ENCODE measurements around the gene AMOTL2. TPM values are rescaled to one million over a fixed set of nuclear protein-coding genes. Genes with fewer than 3 reads are reported as not detected.

AMOTL2 gene
- total RNA-seq, 1 donor from 2014 or later: 281 TPM

DNA sequence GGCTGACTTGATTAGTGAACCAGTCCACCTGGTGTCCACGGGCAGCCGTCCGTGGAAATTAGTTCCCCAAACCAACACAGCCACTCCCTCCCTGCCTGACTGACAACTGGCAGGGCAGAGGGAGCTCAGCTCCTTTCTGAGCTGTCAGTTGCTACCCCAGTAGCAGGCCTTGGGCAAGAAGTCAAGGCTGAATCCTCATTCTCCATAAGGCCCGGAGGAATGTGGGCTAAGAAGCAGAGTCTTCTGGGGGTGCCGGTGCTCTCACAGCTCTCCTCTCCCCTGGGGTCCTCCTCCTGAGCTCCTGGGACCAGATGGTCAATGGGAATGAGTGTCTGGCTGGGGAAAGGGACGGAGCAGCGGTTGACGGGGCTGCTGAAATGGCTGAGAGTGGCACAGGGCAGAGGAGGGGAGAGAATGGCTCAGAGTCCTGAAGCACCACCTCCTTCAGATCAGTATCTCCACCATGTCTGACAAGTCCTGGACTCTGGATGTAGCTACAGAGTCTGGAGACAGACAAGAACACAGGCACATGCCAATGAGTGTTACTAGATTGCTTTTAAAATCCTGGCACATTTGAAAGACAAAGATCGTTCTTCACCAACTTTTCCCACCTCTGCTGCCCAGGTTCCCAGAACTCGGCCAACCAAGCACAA, 16.9 kb downstream of the AMOTL2 start:
- Mint-ChIP-seq H3K27me3 (ENCODE audit: low read depth) (no peaks in the 10 kb centered on the region), H3K9me3 (no peaks in the 10 kb centered on the region), H3K4me1 (peaks cover 62% of the 10 kb centered on the region), H3K36me3 (peaks cover 46% of the 10 kb centered on the region), H3K27ac (peak overlapping the region; percentile 99), H3K4me3 (peak overlapping the region; percentile 36)
- no peak for TF ChIP-seq CTCF (IDR thresholded peaks at IDR 0.05; ENCODE audit: unreplicated experiment)
- no peak for DNase-seq (ENCODE audit: low spot score in 2 of 2, unreplicated experiment in 2 of 2)

DNA sequence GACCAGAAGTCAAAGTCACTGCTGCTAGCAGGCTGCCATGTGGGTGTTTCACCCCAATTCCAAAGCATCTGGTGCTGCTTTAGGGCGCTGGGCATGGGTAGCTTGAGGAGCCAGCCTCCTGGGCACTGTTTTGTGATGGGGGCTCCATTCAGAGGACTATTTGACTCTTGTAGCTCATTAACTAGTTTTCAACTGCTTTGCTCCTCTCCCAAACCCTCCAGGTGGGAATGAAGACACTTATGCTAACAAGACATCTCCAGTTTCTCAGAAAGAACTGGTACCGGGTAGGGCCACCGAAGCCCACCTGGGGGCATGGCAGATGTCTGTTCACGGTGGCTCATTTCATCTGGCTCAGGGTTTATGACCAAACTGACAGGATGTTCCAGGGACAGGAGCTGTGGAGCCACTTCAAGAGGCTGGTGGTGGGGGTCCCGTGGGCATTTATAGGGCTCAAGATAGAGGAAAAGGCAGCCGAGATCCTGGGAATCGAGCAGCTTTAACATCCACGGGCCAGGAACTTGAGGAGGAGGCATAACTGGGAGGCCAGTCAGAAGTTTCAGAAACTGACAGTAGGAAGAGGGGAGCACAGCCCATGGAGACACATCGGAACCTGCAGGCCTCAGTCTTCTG, 17.7 kb downstream of the AMOTL2 start:
- H3K27ac Mint-ChIP-seq: peak overlapping the region; percentile 99
- peaks cover 47% of the 10 kb centered on the region for H3K36me3 Mint-ChIP-seq
- peaks cover 70% of the 10 kb centered on the region for H3K4me1 Mint-ChIP-seq
- no peak for DNase-seq (ENCODE audit: low spot score in 2 of 2, unreplicated experiment in 2 of 2)
- no peak for TF ChIP-seq CTCF (IDR thresholded peaks at IDR 0.05; ENCODE audit: unreplicated experiment)
- no peaks in the 10 kb centered on the region for H3K27me3 Mint-ChIP-seq (ENCODE audit: low read depth)
- H3K9me3 Mint-ChIP-seq: no peaks in the 10 kb centered on the region
- H3K4me3 Mint-ChIP-seq: peak overlapping the region; percentile 22

GRCh38 chr3:134355416-134355815, 18.8 kb downstream of the AMOTL2 start:
- Mint-ChIP-seq H3K4me3 (no peak overlapping the region), H3K9me3 (no peaks in the 10 kb centered on the region), H3K4me1 (peaks cover 75% of the 10 kb centered on the region), H3K27me3 (ENCODE audit: low read depth) (no peaks in the 10 kb centered on the region), H3K27ac (peak overlapping the region; percentile 90), H3K36me3 (peaks cover 45% of the 10 kb centered on the region)
- no peak for DNase-seq (ENCODE audit: low spot score in 2 of 2, unreplicated experiment in 2 of 2)
- no peak for TF ChIP-seq CTCF (IDR thresholded peaks at IDR 0.05; ENCODE audit: unreplicated experiment)

- H3K4me3 Mint-ChIP-seq: no peak overlapping the region
- no peak for TF ChIP-seq CTCF (IDR thresholded peaks at IDR 0.05; ENCODE audit: unreplicated experiment)
- H3K9me3 Mint-ChIP-seq: no peaks in the 10 kb centered on the region
- H3K27me3 Mint-ChIP-seq (ENCODE audit: low read depth): no peaks in the 10 kb centered on the region
- peaks cover 72% of the 10 kb centered on the region for H3K4me1 Mint-ChIP-seq
- DNase-seq (ENCODE audit: low spot score in 2 of 2, unreplicated experiment in 2 of 2): no peak
- peaks cover 44% of the 10 kb centered on the region for H3K36me3 Mint-ChIP-seq
- peak overlapping the region; percentile 90 for H3K27ac Mint-ChIP-seq
These were observed 19.5 kb downstream of the AMOTL2 start for GRCh38 chr3:134354612-134355251.

DNA sequence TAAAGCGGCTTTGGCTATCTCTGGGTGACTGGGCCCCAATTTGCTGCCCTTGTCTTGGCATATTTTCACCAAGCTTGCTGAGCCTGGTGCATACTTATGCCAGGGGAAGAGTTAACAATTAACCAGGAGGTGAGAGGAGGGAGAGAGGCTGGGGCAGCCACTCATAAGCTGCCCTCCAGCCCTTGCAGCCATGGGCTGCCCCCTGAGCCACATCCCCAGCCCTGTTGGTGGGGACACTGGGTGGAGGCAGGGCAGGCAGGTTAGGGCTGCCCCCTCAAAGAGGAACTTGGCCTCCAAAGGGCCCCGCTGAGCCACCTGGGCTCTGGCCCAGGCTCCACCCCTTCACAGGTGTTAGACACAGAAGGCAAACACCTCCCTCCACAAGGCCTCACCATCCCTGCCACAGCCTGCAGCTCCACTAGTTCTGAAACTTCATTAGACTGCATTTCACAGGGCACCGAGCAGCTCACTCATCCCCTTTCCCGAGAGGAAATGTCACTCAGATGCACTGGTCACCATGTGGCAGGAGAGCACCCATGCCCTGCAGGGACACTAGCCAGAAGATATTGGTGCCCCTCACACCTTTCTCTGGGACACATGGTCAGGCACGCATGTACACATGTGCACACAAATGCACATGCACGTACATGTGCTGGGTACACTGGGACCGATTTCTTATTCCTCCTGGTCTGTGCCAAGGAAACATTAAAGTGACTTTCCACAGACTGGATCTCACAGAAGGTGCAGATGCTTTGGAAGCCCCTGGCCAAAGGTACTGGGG, 20.2 kb downstream of the AMOTL2 start:
- DNase-seq (ENCODE audit: low spot score in 2 of 2, unreplicated experiment in 2 of 2): no peak
- Mint-ChIP-seq H3K27ac (peak overlapping the region; percentile 72), H3K36me3 (peaks cover 44% of the 10 kb centered on the region), H3K4me3 (no peak overlapping the region), H3K4me1 (peaks cover 65% of the 10 kb centered on the region), H3K27me3 (ENCODE audit: low read depth) (no peaks in the 10 kb centered on the region), H3K9me3 (no peaks in the 10 kb centered on the region)
- no peak for TF ChIP-seq CTCF (IDR thresholded peaks at IDR 0.05; ENCODE audit: unreplicated experiment)
